KOPT-K1 (cell line): ENCODE data around the gene OGFOD2.

Experiments used
- H3K27ac ChIP-seq: fragments of 200-600 bp; sonication (generic); 2 replicates; pipeline ENCODE4 v1.5.1; 2016; ENCODE audit warnings: antibody characterized with exemption, mild to moderate bottlenecking, low read depth, low read length; ENCODE audit not compliant: poor library complexity, severe bottlenecking
- H3K36me3 ChIP-seq: fragments of 200-600 bp; sonication (generic); 2 replicates; pipeline ENCODE4 v1.5.1; 2017; ENCODE audit warnings: antibody characterized with exemption, mild to moderate bottlenecking, low read length, moderate library complexity; ENCODE audit not compliant: insufficient read depth
- H3K9me3 ChIP-seq: fragments of 200-600 bp; sonication (generic); 2 replicates; pipeline ENCODE4 v1.5.1; 2017; ENCODE audit warnings: antibody characterized with exemption, low read length, mild to moderate bottlenecking; ENCODE audit not compliant: insufficient read depth, poor library complexity, severe bottlenecking

Gene OGFOD2

GRCh38 chr12:122963941-122964265 lies 11.1 kb upstream of the OGFOD2 start:
- H3K27ac ChIP-seq: no peak overlapping the region
- H3K36me3 ChIP-seq: no peaks in the 10 kb centered on the region
- no peaks in the 10 kb centered on the region for H3K9me3 ChIP-seq

GRCh38 chr12:122964439-122965257 lies 10.4 kb upstream of the OGFOD2 start:
- Histone ChIP-seq H3K36me3 (no peaks in the 10 kb centered on the region), H3K9me3 (no peaks in the 10 kb centered on the region), H3K27ac (no peak overlapping the region)

DNA sequence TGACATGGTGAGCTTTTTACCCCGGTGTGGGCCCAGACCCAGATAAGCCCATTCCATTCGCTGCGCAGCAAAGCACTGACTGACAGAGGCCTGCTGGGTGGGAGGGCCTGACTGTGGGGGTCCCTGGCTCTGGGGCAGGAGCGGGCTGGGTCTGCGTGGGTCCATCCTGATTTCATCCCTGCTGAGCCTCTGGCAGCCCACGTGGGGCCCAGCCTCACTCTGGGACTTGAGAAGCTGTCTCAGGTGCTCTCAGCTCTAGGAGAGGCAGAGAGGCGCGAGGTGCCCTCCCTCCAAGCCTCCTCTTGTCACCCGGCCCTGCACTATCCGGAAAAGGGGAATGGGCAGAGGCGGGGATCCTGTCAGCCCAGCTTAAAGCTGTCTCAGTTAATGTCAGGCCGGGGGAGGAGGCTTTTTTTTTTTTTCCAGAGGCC lies 9.7 kb upstream of the OGFOD2 start:
- no peaks in the 10 kb centered on the region for H3K36me3 ChIP-seq
- no peaks in the 10 kb centered on the region for H3K9me3 ChIP-seq
- H3K27ac ChIP-seq: no peak overlapping the region

DNA sequence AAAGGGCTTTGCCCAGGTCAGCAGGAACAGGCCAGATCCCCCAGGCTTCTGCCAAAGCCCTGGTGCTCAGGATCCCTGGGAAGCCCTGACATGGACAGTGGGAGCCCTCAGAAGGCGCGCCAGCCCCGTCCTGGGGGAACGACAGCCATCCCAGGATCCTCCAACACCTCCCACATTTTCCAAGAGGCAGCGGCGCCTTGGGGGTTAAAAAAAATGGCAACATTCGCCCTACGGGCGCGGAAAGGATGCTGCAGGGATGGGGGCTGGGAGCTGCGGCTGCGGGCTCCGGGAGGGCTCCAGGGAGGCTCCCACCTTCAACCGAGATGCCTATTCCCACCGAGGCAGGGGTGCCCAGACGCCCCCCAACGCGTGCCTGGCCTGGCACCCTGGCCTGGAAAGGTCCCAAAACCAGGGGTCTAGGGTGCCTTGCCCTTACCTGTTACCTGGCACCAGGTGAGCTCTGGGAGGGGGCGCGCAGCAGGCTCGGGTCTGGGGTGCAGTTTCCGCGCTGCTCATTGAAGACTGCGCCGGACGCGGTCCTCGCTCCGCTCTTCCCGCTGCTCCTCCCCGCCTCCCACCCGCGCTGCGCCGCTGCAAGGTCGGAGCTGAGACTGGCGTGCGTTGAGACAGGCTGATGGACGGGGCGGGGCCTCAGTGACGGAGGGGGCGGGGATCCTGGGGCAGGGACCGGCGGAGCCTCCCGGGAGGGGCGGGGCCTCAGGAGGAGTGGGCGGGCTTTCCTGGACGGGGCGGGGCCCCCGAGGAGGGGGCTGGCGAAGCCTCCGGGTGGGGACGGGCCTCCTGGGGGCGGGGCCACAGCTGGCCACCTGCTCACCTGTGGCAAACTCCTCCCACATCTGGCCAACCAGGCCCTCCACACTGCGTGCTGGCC lies 8.9 kb upstream of the OGFOD2 start, which contains the start of gene ABCB9:
ABCB9 (minus strand) TSS at position 613 of the 892 bp plus-strand sequence. CDS start 6,228 bp downstream, outside the sequence.
- H3K9me3 ChIP-seq: no peaks in the 10 kb centered on the region
- no peaks in the 10 kb centered on the region for H3K36me3 ChIP-seq
- no peak within 1 kb of the TSS for H3K27ac ChIP-seq

DNA sequence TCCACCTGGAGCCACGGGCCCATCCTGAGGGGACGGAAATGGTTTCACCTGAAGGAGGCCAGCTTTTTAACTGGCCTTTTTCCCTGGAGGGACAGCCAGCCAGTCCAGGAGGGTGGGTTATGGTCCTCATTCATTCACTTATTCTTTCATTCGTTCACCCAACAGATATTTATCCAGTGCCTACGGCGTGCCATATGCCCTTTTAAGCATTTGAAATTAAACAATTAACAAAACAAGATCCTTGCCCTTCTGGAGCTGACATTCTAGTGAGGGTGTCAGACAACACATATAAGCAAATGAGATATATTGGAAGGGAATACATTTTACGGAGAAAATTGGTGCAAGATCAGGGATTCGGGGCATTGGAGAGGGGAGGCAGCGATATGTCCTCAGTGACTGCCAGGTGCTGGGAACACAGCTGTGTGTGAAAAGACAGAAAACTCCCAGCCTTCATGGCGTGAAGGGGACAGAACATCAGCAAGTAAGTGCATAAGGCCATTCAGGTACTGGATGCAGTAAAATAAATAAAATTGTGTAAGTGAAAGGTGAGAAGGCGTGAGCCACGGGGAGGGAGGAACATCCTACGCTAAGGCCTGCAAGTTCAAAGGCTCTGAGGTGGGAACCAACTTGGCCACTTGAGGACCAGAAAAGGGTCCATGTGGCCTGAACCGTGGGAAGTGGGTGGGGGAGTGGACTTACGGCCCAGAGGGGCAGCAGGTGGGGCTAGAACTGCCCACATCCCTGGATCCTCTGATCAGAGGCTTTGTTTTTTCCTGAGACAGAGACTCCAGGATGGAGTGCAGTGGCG lies 8.1 kb upstream of the OGFOD2 start:
- H3K27ac ChIP-seq: no peak overlapping the region
- no peaks in the 10 kb centered on the region for H3K36me3 ChIP-seq
- no peaks in the 10 kb centered on the region for H3K9me3 ChIP-seq

- Histone ChIP-seq H3K27ac (no peak overlapping the region), H3K9me3 (no peaks in the 10 kb centered on the region), H3K36me3 (no peaks in the 10 kb centered on the region)
Measured at GRCh38 chr12:122968104-122968503, 6.9 kb upstream of the OGFOD2 start.

GRCh38 chr12:122969676-122970075 lies 5.4 kb upstream of the OGFOD2 start:
- H3K36me3 ChIP-seq: no peaks in the 10 kb centered on the region
- no peaks in the 10 kb centered on the region for H3K9me3 ChIP-seq
- H3K27ac ChIP-seq: no peak overlapping the region

DNA sequence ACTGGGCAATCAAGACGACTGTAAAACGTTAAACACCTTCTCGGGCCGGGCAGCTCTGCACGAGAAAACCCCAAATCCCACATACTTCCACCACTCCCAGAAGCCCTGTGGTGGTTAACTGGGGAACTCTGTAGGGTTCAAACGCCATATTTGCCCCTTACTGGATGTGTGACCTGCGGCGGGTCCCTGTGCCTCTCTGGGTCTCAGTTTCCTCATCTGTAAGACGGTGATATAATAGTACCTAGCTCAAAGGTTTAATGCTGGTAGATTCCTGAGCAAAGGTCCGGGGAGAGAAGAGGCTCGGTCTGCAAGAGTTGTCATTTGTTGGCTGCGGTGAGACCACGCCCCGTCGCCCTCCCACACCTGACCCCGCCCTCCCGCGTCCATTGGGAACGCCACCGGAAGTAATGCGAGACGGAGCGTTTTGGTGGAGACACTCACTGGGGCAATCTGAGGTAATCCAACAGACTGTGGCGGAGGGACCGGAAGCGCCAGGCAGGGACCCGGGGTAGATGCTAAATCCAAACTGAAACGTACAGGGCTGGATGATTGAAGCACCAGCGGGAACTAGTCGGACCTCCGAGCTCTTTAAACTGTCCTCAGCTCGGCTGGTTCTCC lies 661 bp upstream of the OGFOD2 start:
- H3K36me3 ChIP-seq: peaks cover 27% of the 10 kb centered on the region; the same call in 1 of the 2 replicates
- no peaks in the 10 kb centered on the region for H3K9me3 ChIP-seq
- H3K27ac ChIP-seq: peak overlapping the region; percentile 97

DNA sequence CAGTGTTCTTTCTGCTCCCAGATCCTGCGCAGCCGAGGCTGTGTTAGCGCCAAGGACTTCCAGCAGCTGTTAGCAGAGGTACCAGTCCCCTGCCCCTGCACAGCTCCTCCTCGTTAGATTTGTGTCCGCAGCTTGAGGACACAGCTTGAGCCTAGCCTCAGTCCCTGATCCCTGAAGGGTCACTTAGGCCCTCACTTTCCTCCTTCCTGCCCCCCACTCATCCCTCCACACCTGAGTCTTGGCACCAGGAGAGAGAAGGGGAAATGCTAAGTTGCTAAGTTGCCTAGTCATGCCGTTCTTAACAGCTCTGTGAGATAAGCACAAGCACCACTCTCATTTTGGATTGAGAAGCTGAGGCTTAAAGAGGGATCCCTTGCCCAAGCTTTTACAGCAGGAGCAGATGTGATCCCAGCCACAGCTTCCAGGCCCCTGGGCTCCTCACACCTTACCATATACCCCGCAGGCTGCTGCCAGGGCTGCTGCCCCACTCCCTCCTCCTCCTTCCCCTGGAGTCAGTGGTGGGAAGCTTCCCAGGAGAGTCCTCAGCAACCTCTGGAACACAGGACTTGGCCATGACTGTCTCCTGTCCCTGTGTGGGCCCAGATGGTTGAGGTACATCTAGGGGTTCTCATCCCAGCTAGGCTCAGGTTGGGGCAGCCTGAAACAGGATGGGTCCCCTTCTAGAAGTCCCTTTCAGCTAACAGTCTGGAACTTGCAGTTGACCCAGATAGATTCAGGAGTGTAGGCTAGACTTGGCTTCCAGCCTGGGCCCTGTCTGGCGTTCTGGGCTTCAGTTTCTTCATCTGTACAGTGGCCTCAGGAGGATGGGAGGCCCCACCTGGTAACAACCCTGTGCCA lies 975 bp downstream of the OGFOD2 start:
- H3K27ac ChIP-seq: peak overlapping the region; percentile 97
- peaks cover 27% of the 10 kb centered on the region; the same call in 1 of the 2 replicates for H3K36me3 ChIP-seq
- no peaks in the 10 kb centered on the region for H3K9me3 ChIP-seq

- H3K27ac ChIP-seq: no peak overlapping the region
- H3K36me3 ChIP-seq: peaks cover 27% of the 10 kb centered on the region; the same call in 1 of the 2 replicates
- no peaks in the 10 kb centered on the region for H3K9me3 ChIP-seq
Measured at GRCh38 chr12:122976648-122976975, 1.6 kb downstream of the OGFOD2 start.

GRCh38 chr12:122977153-122977552 lies 2.1 kb downstream of the OGFOD2 start:
- Histone ChIP-seq H3K36me3 (peaks cover 32% of the 10 kb centered on the region; the same call in 1 of the 2 replicates), H3K9me3 (no peaks in the 10 kb centered on the region), H3K27ac (no peak overlapping the region)

DNA sequence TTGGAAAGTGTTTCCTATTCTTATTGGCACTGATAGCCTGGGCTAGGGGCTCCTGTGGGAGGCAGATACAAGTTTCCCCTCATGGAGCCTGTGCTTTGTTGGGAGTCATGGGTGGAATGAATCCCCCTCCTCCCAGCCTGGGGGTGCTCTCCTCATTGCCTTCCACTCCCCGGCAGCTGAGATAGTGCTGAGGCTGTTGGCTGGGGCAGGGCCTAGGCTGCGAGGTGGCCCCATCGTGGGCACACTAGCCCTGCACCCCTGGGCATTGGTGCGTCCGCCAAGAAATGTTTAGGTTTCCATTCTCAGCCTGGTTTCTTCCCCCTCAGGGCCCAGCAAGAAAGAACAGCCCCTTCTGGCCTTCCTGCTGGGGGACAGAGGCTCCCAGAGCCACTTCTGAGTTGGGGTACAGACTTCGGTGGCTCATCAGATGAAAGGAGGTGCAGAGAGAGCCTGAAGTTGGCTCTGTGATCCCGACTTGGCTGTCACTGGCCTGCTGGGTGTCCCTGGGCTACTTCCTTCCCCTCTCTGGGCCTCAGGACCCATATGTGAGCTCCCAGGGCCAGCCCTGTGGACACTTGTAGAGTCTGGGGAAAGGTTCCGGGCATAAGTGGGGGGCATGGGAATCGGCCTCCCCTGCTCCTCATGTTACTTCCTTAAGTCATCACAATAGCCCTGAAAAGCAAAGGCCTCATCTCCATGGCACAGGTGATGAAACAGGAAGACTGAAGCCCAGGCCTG lies 2.8 kb downstream of the OGFOD2 start:
- Histone ChIP-seq H3K36me3 (peaks cover 39% of the 10 kb centered on the region; the same call in 1 of the 2 replicates), H3K27ac (no peak overlapping the region), H3K9me3 (no peaks in the 10 kb centered on the region)

GRCh38 chr12:122978507-122978955 lies 3.5 kb downstream of the OGFOD2 start:
- peaks cover 46% of the 10 kb centered on the region for H3K36me3 ChIP-seq
- no peaks in the 10 kb centered on the region for H3K9me3 ChIP-seq
- H3K27ac ChIP-seq: no peak overlapping the region
